ENCODE measurements around the gene CCNK. TPM values are rescaled to one million over a fixed set of nuclear protein-coding genes. Genes with fewer than 3 reads are reported as not detected.
A peak's percentile ranks its signal among the peaks of the same experiment; 100 is the strongest.

CCNK gene
- total RNA-seq, 4 donors from 2014 or later: 25.7 to 61.9 (median 37.0) TPM

DNA sequence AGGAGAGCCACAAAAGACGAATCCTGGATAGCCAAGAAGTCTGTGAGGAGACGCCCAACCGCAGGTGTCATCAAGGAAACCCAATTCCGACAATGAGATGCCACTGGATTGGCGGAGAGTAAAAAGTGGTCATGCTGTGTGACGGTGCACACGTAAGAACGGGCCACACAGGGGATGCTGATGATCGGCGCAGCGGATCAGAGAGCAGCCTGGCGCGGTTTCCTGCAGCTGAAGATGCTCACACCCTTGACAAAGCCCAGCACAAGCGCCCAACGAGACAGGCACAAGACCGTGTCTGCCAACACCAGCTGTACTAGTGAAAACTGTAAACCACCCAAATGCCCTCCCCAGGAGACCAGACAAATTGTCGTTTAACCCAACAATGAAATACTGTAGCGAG is 67.0 kb downstream of the CCNK start:
- H3K9me3 ChIP-seq: no peaks in the 10 kb centered on the region
- DNase-seq: no peak
- no peak overlapping the region for H3K27ac ChIP-seq
- H3K4me1 ChIP-seq: peaks cover 0 to 24% (median 6%) of the 10 kb centered on the region in 4 donors
- H3K36me3 ChIP-seq: no peaks in the 10 kb centered on the region
- no peak overlapping the region for H3K4me3 ChIP-seq
- no peak for TF ChIP-seq POLR2A (IDR thresholded peaks at IDR 0.05)
- TF ChIP-seq, protein P1, sequence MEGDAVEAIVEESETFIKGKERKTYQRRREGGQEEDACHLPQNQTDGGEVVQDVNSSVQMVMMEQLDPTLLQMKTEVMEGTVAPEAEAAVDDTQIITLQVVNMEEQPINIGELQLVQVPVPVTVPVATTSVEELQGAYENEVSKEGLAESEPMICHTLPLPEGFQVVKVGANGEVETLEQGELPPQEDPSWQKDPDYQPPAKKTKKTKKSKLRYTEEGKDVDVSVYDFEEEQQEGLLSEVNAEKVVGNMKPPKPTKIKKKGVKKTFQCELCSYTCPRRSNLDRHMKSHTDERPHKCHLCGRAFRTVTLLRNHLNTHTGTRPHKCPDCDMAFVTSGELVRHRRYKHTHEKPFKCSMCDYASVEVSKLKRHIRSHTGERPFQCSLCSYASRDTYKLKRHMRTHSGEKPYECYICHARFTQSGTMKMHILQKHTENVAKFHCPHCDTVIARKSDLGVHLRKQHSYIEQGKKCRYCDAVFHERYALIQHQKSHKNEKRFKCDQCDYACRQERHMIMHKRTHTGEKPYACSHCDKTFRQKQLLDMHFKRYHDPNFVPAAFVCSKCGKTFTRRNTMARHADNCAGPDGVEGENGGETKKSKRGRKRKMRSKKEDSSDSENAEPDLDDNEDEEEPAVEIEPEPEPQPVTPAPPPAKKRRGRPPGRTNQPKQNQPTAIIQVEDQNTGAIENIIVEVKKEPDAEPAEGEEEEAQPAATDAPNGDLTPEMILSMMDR (IDR thresholded peaks at IDR 0.05): no peak
- H3K27me3 ChIP-seq: no peaks in the 10 kb centered on the region

DNA sequence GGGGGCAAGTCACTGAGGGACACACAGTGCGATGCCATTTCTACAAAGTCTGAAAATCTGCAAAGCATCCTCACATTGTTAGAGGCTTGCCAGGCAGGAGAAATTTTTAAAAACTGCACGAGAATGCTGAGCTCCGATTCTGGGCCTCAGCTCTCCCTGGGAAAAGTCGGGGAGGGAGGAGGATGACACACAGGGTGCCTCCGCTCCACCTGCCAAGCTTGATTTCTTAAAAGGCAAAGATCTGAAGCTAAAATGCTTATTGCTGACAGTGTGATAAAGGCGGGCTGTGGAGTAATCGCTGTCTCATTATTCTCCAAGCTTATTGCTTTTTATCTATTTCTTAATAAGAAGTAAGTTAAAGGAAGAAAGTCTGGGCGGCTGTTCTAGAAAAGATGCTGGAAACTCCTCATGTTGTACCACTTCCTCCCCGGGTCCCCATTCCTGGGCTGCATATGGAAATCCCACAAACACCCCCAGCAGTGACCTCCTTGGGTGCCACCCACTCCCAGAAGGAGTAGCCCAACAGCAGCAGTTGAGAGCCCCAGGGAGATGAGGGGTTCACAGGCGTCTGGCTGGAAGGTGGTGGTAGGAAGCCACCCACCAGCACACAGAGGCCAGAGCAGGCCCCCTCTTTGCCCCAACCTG is 67.8 kb downstream of the CCNK start:
- Histone ChIP-seq H3K36me3 (no peaks in the 10 kb centered on the region), H3K4me3 (no peak overlapping the region), H3K27ac (no peak overlapping the region), H3K27me3 (no peaks in the 10 kb centered on the region), H3K4me1 (peaks cover 0 to 31% (median 6%) of the 10 kb centered on the region in 4 donors), H3K9me3 (no peaks in the 10 kb centered on the region)
- no peak for DNase-seq
- TF ChIP-seq, protein P1 (IDR thresholded peaks at IDR 0.05): no peak
- no peak for TF ChIP-seq POLR2A (IDR thresholded peaks at IDR 0.05)

DNA sequence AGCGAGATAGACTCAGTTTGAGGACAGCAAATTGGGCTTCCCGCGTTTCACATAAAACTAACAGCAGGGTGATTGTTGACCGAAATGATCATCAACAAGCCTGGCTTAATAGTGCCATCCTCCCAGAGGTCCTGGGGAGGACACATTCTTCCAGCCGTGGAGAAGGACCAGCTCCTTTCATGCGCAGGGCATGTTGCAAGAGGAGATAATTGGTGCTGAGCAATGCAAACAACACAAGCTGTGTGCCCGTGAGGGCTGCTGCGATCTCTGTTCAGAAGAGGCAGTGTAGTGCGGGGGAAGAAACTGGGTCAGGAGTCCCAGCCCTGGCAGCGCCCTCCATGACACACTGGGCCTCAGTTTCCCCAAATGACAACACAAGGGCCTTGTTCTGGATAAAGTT is 68.5 kb downstream of the CCNK start:
- Histone ChIP-seq H3K4me1 (peaks cover 0 to 38% (median 6%) of the 10 kb centered on the region in 4 donors), H3K27ac (no peak overlapping the region), H3K4me3 (no peak overlapping the region), H3K9me3 (no peaks in the 10 kb centered on the region), H3K27me3 (no peaks in the 10 kb centered on the region), H3K36me3 (no peaks in the 10 kb centered on the region)
- DNase-seq: no peak
- no peak for TF ChIP-seq POLR2A (IDR thresholded peaks at IDR 0.05)
- TF ChIP-seq, protein P1 (IDR thresholded peaks at IDR 0.05): no peak

DNA sequence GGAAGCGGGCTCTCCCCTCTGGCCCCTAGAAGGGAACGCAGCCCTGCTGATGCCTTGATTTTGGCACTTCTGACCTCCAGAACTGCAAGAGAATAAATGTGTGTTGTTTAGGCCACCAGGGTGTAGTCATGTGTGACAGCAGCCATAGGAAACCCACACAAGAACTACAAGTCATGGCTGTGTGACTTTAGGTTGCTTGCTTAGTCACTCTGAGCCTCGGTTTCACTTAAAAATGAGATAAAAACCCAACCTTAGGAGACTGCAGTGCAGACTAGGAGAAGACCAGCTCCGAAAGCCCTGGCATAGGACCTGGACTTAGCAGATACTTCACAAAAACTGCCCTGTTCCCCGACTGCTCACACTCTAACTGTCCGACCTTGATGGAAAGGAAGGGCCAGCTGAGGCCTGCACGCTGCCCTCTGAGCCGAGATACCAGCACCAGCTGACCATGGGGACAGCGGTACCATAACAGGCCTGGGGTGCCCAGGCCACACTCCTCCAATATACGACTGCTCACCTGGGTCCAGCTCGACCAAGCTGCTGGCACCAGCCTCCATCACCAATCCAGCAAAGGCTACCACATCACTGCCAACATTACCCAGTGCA is 69.3 kb downstream of the CCNK start:
- peaks cover 0 to 46% (median 6%) of the 10 kb centered on the region in 4 donors for H3K4me1 ChIP-seq

DNA sequence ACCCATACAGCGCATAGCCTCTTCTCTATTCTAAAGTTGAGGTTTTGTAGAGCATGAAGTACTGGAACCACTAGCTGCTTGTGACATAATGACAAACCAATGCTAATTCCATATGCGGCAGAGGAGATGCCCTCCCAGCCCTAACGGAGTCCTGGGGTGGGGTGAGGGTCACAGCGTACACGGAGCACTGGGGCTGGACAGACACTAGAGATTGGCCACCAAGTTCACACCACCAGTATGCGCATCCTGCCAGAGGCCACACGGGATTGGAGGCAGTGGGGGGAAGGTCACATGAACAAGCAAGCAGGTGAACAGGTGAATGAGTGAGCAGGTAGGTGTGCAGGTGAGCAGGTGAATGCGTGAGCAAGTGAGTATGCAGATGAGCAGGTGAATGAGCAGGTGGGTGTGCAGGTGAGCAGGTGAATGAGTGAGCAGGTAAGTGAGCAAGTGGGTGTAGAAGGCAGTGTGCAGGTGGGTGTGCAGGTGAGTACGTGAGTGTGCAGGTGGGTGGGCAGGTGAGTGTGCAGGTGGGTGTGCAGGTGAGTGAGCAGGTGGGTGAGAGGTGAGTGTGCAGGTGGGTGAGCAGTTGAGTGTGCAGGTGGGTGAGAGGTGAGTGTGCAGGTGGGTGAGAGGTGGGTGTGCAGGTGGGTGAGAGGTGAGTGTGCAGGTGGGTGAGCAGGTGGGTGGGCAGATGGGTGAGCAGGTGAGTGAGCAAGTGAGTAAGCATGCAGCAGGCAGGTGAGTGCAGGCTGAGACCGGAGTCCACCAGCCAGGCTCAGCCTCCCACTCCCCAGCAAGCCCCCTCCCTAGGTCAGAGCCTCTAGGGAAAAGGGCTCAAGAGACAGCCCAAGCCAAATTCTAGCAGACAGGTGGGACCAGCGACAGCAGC is 70.1 kb downstream of the CCNK start:
- no peak for DNase-seq
- Histone ChIP-seq H3K27ac (peak overlapping the region in 1 of 4 donors; percentile 93), H3K36me3 (no peaks in the 10 kb centered on the region), H3K4me1 (peaks cover 0 to 53% (median 7%) of the 10 kb centered on the region in 4 donors), H3K27me3 (no peaks in the 10 kb centered on the region), H3K9me3 (no peaks in the 10 kb centered on the region), H3K4me3 (no peak overlapping the region)
- TF ChIP-seq, protein P1 (IDR thresholded peaks at IDR 0.05): no peak
- no peak for TF ChIP-seq POLR2A (IDR thresholded peaks at IDR 0.05)

More for the DNA sequence above, 69.3 kb downstream of the CCNK start:
- Histone ChIP-seq H3K4me3 (no peak overlapping the region), H3K9me3 (no peaks in the 10 kb centered on the region), H3K36me3 (no peaks in the 10 kb centered on the region), H3K27ac (peak overlapping the region in 1 of 4 donors; percentile 16), H3K27me3 (no peaks in the 10 kb centered on the region)
- no peak for DNase-seq
- TF ChIP-seq POLR2A (IDR thresholded peaks at IDR 0.05): no peak
- TF ChIP-seq, protein P1 (IDR thresholded peaks at IDR 0.05): no peak

Data from Peyer's patch (tissue), 4 donors.